Activated T-helper 2 cell treated with anti-CD3 and anti-CD28 coated beads, Interferon-gamma antibody, Interleukin-2, Interleukin-4, amounts not matched to agents 10 μg/mL and 5 μg/mL and 100 μg/mL, durations not matched to agents 14 hours and 24 hours and 36 hours (primary cell): ENCODE measurements around the gene TBC1D26. TPM values are rescaled to one million over a fixed set of nuclear protein-coding genes. Genes with fewer than 3 reads are reported as not detected.
"Not testable (repeated sequence)": the region's sequence is repeated elsewhere in the genome, so short reads cannot be mapped to it uniquely, and the experiment has no call there.

Experiments used
- DNase-seq: peaks from one replicate; pipeline ENCODE4 v3.0.0; 2021; ENCODE audit warnings: low spot score
- H3K27ac Mint-ChIP-seq: one replicate; pipeline ENCODE4 v1.8.0; 2021; ENCODE audit warnings: mixed read lengths
- H3K27me3 Mint-ChIP-seq: one replicate; pipeline ENCODE4 v1.8.0; 2021; ENCODE audit warnings: low read depth, mixed read lengths
- H3K36me3 Mint-ChIP-seq: one replicate; pipeline ENCODE4 v1.8.0; 2021; ENCODE audit warnings: low read depth, mixed read lengths
- H3K4me1 Mint-ChIP-seq: one replicate; pipeline ENCODE4 v1.8.0; 2021; ENCODE audit warnings: low read depth, mixed read lengths
- H3K4me3 Mint-ChIP-seq: one replicate; pipeline ENCODE4 v1.8.0; 2021; ENCODE audit warnings: low read depth, mild to moderate bottlenecking, moderate library complexity, mixed read lengths
- H3K9me3 Mint-ChIP-seq: one replicate; pipeline ENCODE4 v1.8.0; 2021; ENCODE audit warnings: mixed read lengths
- intact Hi-C: fragments of 100-400 bp; cut with micrococcal nuclease; formaldehyde crosslinking; loops from one replicate; pipeline ENCODE4 v1.15.1; 2023
- total RNA-seq: library from RNA; stranded (reverse); gene quantifications from 2 replicates; pipeline ENCODE4 v1.2.3, GENCODE V29; 2022

The TBC1D26 gene
- total RNA-seq: 0.23 TPM in 1 of 2 replicates, not detected in the other

- H3K4me1 Mint-ChIP-seq, H3K27me3 Mint-ChIP-seq, H3K9me3 Mint-ChIP-seq, DNase-seq, H3K36me3 Mint-ChIP-seq, intact Hi-C loops, H3K4me3 Mint-ChIP-seq, H3K27ac Mint-ChIP-seq: not testable (repeated sequence)
Observed at GRCh38 chr17:15731900-15732299, at the start of gene TBC1D26. Gene TBC1D26, plus strand, starts transcription at chr17:15732283. Its CDS starts 3,066 bp downstream, at chr17:15735349.

- Mint-ChIP-seq H3K4me3 (peak overlapping the region; percentile 92), H3K4me1 (peaks cover 23% of the 10 kb centered on the region), H3K36me3 (peaks cover 13% of the 10 kb centered on the region)
- H3K27me3 Mint-ChIP-seq, H3K9me3 Mint-ChIP-seq, DNase-seq, intact Hi-C loops, H3K27ac Mint-ChIP-seq: not testable (repeated sequence)
Observed at GRCh38 chr17:15683135-15683534, 48.9 kb upstream of the TBC1D26 start.

GRCh38 chr17:15683824-15684478, 48.1 kb upstream of the TBC1D26 start, which contains the start of gene TRIM16:
Gene TRIM16, minus strand, starts transcription at chr17:15684311. Its CDS starts 32,702 bp downstream, at chr17:15651609.
- H3K4me3 Mint-ChIP-seq: peak within 1 kb of the TSS; percentile 92
- peak; percentile 74 for DNase-seq
- H3K27me3 Mint-ChIP-seq, H3K36me3 Mint-ChIP-seq, intact Hi-C loops, H3K9me3 Mint-ChIP-seq: not testable (repeated sequence)
- peaks cover 23% of the 10 kb centered on the region for H3K4me1 Mint-ChIP-seq
- peak within 1 kb of the TSS; percentile 90 for H3K27ac Mint-ChIP-seq

- H3K36me3 Mint-ChIP-seq, H3K27me3 Mint-ChIP-seq, DNase-seq, H3K27ac Mint-ChIP-seq, H3K9me3 Mint-ChIP-seq, intact Hi-C loops, H3K4me3 Mint-ChIP-seq: not testable (repeated sequence)
- peaks cover 19% of the 10 kb centered on the region for H3K4me1 Mint-ChIP-seq
Observed at GRCh38 chr17:15687494-15687893, 44.6 kb upstream of the TBC1D26 start.

GRCh38 chr17:15698967-15699366, 33.1 kb upstream of the TBC1D26 start:
- intact Hi-C loops, H3K9me3 Mint-ChIP-seq, DNase-seq, H3K27me3 Mint-ChIP-seq: not testable (repeated sequence)
- Mint-ChIP-seq H3K36me3 (peaks cover 26% of the 10 kb centered on the region), H3K4me3 (peak overlapping the region; percentile 80), H3K27ac (peak overlapping the region; percentile 61), H3K4me1 (peaks cover 12% of the 10 kb centered on the region)

GRCh38 chr17:15699413-15699924, 32.6 kb upstream of the TBC1D26 start, which contains the start of gene ZNF286A:
Gene ZNF286A, plus strand, starts transcription at chr17:15699752. Its CDS starts 578 bp downstream, at chr17:15700330.
- H3K27me3 Mint-ChIP-seq, H3K9me3 Mint-ChIP-seq, intact Hi-C loops: not testable (repeated sequence)
- Mint-ChIP-seq H3K36me3 (peaks cover 28% of the 10 kb centered on the region), H3K27ac (peak within 1 kb of the TSS; percentile 61), H3K4me3 (peak within 1 kb of the TSS; percentile 80), H3K4me1 (peaks cover 12% of the 10 kb centered on the region)
- DNase-seq: peak; percentile 90

- intact Hi-C loops: not testable (repeated sequence)
Observed at GRCh38 chr17:15699937-15700336, 32.1 kb upstream of the TBC1D26 start.

GRCh38 chr17:15704239-15704638, 27.8 kb upstream of the TBC1D26 start:
- H3K27me3 Mint-ChIP-seq, H3K4me1 Mint-ChIP-seq, intact Hi-C loops, H3K4me3 Mint-ChIP-seq, H3K27ac Mint-ChIP-seq, DNase-seq: not testable (repeated sequence)
- Mint-ChIP-seq H3K36me3 (peaks cover 71% of the 10 kb centered on the region), H3K9me3 (peaks cover 34% of the 10 kb centered on the region)

More at GRCh38 chr17:15699937-15700336, 32.1 kb upstream of the TBC1D26 start:
- Mint-ChIP-seq H3K27ac (peak overlapping the region; percentile 46), H3K4me1 (peaks cover 12% of the 10 kb centered on the region), H3K36me3 (peaks cover 33% of the 10 kb centered on the region), H3K4me3 (peak overlapping the region; percentile 80)
- not testable (repeated sequence) for H3K27me3 Mint-ChIP-seq, H3K9me3 Mint-ChIP-seq, DNase-seq

GRCh38 chr17:15704813-15705212, 27.3 kb upstream of the TBC1D26 start:
- H3K27me3 Mint-ChIP-seq, intact Hi-C loops, H3K27ac Mint-ChIP-seq, DNase-seq, H3K4me3 Mint-ChIP-seq, H3K4me1 Mint-ChIP-seq: not testable (repeated sequence)
- Mint-ChIP-seq H3K9me3 (peaks cover 40% of the 10 kb centered on the region), H3K36me3 (peaks cover 76% of the 10 kb centered on the region)

- DNase-seq, intact Hi-C loops, H3K27ac Mint-ChIP-seq, H3K4me3 Mint-ChIP-seq, H3K27me3 Mint-ChIP-seq, H3K4me1 Mint-ChIP-seq: not testable (repeated sequence)
- Mint-ChIP-seq H3K36me3 (peaks cover 68% of the 10 kb centered on the region), H3K9me3 (peaks cover 48% of the 10 kb centered on the region)
Observed at GRCh38 chr17:15708879-15709278, 23.2 kb upstream of the TBC1D26 start.

GRCh38 chr17:15716601-15717563, 15.2 kb upstream of the TBC1D26 start:
- H3K27ac Mint-ChIP-seq, DNase-seq, intact Hi-C loops, H3K4me3 Mint-ChIP-seq, H3K27me3 Mint-ChIP-seq, H3K4me1 Mint-ChIP-seq: not testable (repeated sequence)
- peaks cover 42% of the 10 kb centered on the region for H3K36me3 Mint-ChIP-seq
- peaks cover 40% of the 10 kb centered on the region for H3K9me3 Mint-ChIP-seq

- H3K36me3 Mint-ChIP-seq, H3K27ac Mint-ChIP-seq, DNase-seq, intact Hi-C loops, H3K9me3 Mint-ChIP-seq, H3K4me3 Mint-ChIP-seq, H3K27me3 Mint-ChIP-seq, H3K4me1 Mint-ChIP-seq: not testable (repeated sequence)
Observed at GRCh38 chr17:15730535-15730934, 1.5 kb upstream of the TBC1D26 start.
